Measurements from ENCODE around the gene PLA2G4E. TPM values are rescaled to one million over a fixed set of nuclear protein-coding genes. Genes with fewer than 3 reads are reported as not detected.

Gene PLA2G4E
- total RNA-seq, 1 experiment from 2014 or later, result not detected

DNA sequence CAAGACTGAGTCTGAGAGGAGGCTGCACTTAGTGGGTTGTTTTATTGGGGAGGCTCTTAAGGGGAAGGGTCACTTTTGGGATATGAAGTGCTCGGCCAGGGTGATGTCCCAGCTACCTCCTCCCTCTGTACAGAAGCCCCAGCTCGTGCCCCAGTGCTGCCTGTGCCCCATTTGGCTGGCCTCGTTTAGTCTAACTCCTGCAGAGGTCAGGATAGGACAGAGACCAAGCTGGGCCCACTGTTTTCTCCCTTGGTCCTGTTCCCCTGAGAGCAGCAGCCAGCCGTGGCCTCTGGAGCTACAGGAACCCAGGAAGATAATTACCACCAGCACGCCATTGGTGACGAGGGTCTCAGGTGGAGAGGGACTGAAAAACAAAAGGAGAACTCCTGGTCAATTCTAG lies 18.5 kb downstream of the PLA2G4E start (continued):
- TF ChIP-seq, protein P1, sequence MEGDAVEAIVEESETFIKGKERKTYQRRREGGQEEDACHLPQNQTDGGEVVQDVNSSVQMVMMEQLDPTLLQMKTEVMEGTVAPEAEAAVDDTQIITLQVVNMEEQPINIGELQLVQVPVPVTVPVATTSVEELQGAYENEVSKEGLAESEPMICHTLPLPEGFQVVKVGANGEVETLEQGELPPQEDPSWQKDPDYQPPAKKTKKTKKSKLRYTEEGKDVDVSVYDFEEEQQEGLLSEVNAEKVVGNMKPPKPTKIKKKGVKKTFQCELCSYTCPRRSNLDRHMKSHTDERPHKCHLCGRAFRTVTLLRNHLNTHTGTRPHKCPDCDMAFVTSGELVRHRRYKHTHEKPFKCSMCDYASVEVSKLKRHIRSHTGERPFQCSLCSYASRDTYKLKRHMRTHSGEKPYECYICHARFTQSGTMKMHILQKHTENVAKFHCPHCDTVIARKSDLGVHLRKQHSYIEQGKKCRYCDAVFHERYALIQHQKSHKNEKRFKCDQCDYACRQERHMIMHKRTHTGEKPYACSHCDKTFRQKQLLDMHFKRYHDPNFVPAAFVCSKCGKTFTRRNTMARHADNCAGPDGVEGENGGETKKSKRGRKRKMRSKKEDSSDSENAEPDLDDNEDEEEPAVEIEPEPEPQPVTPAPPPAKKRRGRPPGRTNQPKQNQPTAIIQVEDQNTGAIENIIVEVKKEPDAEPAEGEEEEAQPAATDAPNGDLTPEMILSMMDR (IDR thresholded peaks at IDR 0.05 in 2 of 3, conservative IDR thresholded peaks at IDR 0.05 in 1 of 3; ENCODE audit: borderline replicate concordance in 1 of 3, insufficient read depth in 1 of 3, low read depth in 2 of 3, low read length in 2 of 3), result no peak
- TF ChIP-seq POLR2A (IDR thresholded peaks at IDR 0.05; ENCODE audit: borderline replicate concordance, extremely low read depth, insufficient read depth, insufficient read length) (no peak), SRF (IDR thresholded peaks at IDR 0.05; ENCODE audit: low read depth) (no peak), CBX3 (IDR thresholded peaks at IDR 0.05; ENCODE audit: low read depth) (no peak), RAD21 (IDR thresholded peaks at IDR 0.05; ENCODE audit: low read depth) (no peak)

GRCh38 chr15:42001236-42001635 lies 19.6 kb downstream of the PLA2G4E start:
- peaks cover 4% of the 10 kb centered on the region; the same call in 1 of the 2 replicates for H3K27me3 ChIP-seq (ENCODE audit: insufficient read depth, low read length)
- no peak overlapping the region for H3K27ac ChIP-seq (ENCODE audit: low read depth, low read length)
- intact Hi-C loops (cut with micrococcal nuclease), result no loop called here
- RAD21 ChIA-PET (ENCODE audit: low non-redundant PET in 1 of 2, low total read pairs in 2 of 2, uncharacterized antibody in 2 of 2, unreplicated experiment in 2 of 2), result no interaction called here
- no peak overlapping the region for H3K4me2 ChIP-seq (ENCODE audit: low read length)
- no peaks in the 10 kb centered on the region for H4K20me1 ChIP-seq (ENCODE audit: insufficient read depth)
- no peak overlapping the region for H2AFZ ChIP-seq (ENCODE audit: low read depth, low read length, poor library complexity, severe bottlenecking)
- H3K79me2 ChIP-seq (ENCODE audit: insufficient read depth, low read length), result no peaks in the 10 kb centered on the region
- BruUV-seq (replicated peaks), result no TSS peak
- CTCF ChIA-PET, result no interaction called here
- no peak overlapping the region for H3K4me3 ChIP-seq (replicated peaks in 1 of 2; ENCODE audit: low read depth in 1 of 2, low read length in 2 of 2)
- POLR2A ChIA-PET, result no interaction called here
- no peaks in the 10 kb centered on the region for H3K4me1 ChIP-seq (ENCODE audit: control insufficient read depth in 1 of 2, insufficient read depth in 2 of 2, low read length in 2 of 2)
- no peak for ATAC-seq
- no peaks in the 10 kb centered on the region for H3K36me3 ChIP-seq (ENCODE audit: control insufficient read depth in 1 of 2, insufficient read depth in 2 of 2, low read length in 2 of 2)
- no peak overlapping the region for H3K9ac ChIP-seq (ENCODE audit: low read length)
- no peaks in the 10 kb centered on the region for H3K9me3 ChIP-seq (ENCODE audit: control insufficient read depth in 1 of 2, insufficient read depth in 1 of 2, low read depth in 1 of 2, low read length in 2 of 2)
- DNase-seq (ENCODE audit: low read depth, low spot score), result no peak
- no peaks in the 10 kb centered on the region for H3K9me2 ChIP-seq (ENCODE audit: insufficient read depth)
- TF ChIP-seq ELF1 (IDR thresholded peaks at IDR 0.05; ENCODE audit: borderline replicate concordance, low read depth), result no peak
- TF ChIP-seq RAD21 (IDR thresholded peaks at IDR 0.05; ENCODE audit: low read depth), result no peak
- TF ChIP-seq, protein P1 (IDR thresholded peaks at IDR 0.05 in 2 of 3, conservative IDR thresholded peaks at IDR 0.05 in 1 of 3; ENCODE audit: borderline replicate concordance in 1 of 3, insufficient read depth in 1 of 3, low read depth in 2 of 3, low read length in 2 of 3), result no peak
- TF ChIP-seq MAX (IDR thresholded peaks at IDR 0.05), result no peak
- no peak for TF ChIP-seq ATF3 (IDR thresholded peaks at IDR 0.05)
- no peak for TF ChIP-seq SRF (IDR thresholded peaks at IDR 0.05; ENCODE audit: low read depth)
- no peak for TF ChIP-seq SP1 (IDR thresholded peaks at IDR 0.05; ENCODE audit: low read depth)
- TF ChIP-seq ZNF274 (IDR thresholded peaks at IDR 0.05; ENCODE audit: low read depth, low read length), result no peak
- TF ChIP-seq POLR2A (IDR thresholded peaks at IDR 0.05; ENCODE audit: borderline replicate concordance, extremely low read depth, insufficient read depth, insufficient read length), result no peak
- TF ChIP-seq CEBPB (IDR thresholded peaks at IDR 0.05; ENCODE audit: low read depth), result no peak
- no peak for TF ChIP-seq ZBTB33 (IDR thresholded peaks at IDR 0.05; ENCODE audit: extremely low read depth, insufficient replicate concordance, low read length)
- TF ChIP-seq ZFX (IDR thresholded peaks at IDR 0.05), result no peak
- TF ChIP-seq FOSL1 (IDR thresholded peaks at IDR 0.05; ENCODE audit: low read depth), result no peak
- no peak for TF ChIP-seq EZH2 (IDR thresholded peaks at IDR 0.05)
- TF ChIP-seq JUND (IDR thresholded peaks at IDR 0.05), result no peak

All from HCT116 (cell line).